Activated gamma-delta T cell treated with Interleukin-2 at 50 U/mL for 16 hours (primary cell): ENCODE results near the gene ST6GALNAC3.

ENCODE experiments used
- DNase-seq: peaks from one replicate; pipeline ENCODE4 v3.0.0-alpha.2; 2020

Gene ST6GALNAC3

DNA sequence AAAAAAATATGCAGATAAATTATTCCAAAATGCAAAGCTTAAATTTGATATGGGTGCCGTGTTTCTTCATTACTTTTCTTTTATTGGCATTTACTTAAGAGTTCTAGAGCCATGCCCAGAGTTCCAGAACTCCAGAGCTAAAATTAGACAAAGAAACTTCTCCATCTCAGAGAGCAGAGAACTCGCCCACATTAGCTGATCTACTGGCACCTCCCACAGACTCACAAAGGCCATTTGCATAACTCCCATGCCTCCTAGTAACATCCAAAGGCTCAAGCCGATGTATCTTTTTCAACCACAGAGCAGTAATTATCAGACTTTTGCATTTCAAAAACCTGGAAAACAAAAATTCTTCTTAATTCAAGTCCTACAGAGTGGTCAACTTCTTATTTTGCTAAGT lies 468.9 kb downstream of the ST6GALNAC3 start:
- DNase-seq: no peak

DNA sequence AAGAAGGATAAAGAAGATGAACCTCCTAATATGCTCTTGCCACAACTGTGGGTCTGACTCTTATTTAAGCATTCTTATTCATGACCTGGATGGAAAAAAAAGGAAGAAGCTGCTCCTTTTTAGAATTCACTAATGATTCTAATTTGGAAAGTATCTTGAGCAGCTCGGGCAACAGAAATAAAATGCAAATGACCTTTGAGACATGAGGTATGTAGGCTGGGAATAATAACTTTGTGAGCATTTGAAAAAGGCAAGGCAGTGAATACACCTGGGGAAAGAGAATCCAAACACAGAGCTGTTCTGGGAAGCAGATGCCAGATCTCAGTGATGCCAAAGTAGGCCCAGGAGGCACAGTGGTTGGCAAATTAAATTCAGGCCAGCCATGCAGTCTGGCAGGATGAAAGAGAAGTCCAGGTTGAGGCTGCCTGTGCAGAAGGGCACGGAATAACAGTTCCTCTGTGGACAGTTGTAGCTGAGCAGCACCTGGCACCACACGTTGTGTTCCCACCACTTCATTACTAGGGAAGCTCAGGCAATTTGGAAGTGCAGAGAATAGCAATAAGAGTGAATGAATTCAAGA lies 471.9 kb downstream of the ST6GALNAC3 start:
- no peak for DNase-seq

DNA sequence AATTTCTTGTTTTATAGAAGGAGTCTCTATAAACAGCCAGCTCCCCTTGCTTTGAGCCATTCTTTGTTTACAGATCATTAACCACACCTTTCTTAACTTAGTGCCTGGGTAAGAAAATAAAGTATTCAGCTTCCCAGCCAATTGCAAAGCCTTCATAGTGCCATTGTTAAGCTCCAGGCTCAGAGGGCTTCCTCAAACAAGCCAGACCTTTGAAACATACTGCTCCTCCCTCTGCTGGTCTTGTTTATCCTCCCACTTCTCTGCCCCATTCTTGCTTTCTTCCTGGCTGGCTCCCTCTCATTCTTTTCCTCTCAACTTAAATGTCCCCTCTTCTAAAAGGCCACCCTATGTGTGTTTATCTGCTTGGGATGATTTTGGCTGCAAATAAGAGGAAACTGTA lies 473.4 kb downstream of the ST6GALNAC3 start:
- no peak for DNase-seq

DNA sequence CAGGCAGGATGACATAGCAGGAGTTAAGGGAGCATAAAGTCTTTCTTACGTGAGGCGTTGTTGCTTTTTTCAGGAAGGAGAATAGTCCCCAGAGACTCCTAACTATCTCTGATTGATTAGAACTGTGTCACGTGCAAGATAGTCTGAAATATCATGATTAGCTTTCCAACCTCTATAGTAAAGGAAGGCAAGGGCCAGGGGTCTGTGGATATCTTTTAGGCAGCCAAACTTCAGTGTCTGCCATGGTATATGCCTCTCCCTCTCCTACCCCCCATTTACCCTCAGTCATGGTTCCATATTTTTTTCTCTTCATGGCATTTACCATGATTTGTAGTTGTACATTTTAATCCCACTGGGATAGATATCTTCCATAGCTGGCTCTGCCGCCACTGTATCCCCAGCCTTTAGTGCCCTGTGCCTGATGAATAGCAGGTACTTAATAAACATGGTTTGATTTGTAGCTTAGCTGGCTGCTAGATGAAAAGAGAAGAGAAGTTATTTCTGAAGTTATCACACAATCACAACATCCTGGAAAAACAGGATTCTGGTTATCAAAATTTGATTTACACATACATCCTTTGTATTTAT lies 474.1 kb downstream of the ST6GALNAC3 start:
- no peak for DNase-seq

DNA sequence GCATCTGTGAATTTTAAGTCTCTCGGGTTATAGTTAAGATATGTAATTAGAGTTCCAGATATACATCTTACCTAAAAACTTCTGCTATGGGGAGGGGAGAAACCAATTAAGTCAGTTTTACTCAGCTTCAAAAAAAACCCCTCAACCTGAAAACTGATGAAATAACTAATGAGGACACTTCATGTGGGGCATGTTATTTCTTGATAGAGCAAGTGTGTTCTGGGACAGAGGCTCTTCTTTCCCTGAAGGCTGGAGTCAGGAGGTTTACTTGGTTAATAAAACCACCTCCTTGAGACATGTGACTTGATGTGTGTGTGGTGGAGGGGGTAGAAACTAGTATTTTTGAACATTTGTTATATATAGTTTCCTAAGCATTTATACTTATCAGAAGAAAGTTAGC lies 479.7 kb downstream of the ST6GALNAC3 start:
- no peak for DNase-seq

DNA sequence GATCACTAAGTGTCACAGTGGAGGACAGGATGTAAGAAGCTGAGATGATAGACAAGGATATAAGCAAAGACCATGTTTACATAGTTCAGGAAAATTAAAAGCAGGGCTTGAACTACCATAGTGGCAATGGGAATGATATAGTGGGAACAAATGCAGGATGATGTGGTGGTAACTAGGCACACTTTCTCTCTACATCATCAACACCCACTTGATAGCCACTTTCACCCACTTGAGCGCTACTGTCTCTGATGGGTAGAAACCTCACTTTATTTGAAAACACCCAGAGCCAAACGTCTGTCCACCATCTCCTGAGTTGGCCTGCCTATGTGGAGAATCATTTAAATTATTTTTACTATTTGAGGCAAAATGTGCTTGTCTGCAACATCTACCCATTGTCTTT lies 487.7 kb downstream of the ST6GALNAC3 start:
- DNase-seq: no peak

DNA sequence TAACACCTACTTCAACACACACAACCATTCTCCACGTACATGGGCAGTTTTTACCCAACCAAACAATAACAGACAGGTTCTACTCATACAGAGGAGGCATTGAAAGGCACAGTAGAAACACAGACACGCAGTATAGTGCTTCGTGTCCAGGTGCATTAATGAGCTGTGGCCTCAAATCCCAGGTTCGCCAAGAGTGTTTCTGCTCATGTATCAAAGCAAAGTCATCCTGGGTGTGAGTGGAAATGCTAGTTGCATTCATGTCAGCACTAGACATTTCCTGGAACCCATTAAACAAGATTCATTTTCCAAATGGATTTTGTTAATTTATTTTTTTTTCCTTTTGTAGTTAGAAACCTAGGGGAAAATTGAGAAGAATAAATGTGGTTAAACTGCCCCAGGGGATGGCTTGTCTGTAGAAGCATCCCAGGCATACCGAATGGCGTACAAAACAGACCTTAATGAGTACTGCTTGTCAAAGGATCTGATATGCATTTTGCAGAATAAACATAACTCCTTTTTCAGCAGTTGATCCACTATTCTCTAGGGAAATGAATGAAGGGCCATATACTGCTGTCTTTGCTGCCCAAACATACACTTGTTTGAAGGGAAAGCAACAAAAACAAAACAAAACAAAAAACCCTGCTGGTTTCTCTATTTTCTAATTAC lies 494.2 kb downstream of the ST6GALNAC3 start:
- DNase-seq: no peak

DNA sequence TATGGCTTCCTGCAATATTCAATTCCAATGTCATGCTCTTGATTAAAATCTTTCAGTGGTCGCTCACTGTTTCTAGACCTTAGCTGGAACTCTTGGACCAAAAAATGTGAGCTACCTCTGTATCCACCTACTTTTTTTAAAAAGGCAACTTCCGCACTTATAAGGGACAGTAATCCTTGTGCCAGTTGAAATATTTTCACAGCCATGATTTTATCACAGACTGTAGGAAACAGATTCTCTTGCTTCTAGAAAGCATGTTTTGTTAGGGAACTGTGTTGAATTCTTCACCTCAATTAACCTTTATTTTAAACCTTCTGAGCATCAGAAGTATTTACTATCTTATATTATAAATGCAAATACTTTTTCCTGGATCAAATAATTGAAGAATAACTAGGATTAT lies 496.7 kb downstream of the ST6GALNAC3 start:
- DNase-seq: no peak

DNA sequence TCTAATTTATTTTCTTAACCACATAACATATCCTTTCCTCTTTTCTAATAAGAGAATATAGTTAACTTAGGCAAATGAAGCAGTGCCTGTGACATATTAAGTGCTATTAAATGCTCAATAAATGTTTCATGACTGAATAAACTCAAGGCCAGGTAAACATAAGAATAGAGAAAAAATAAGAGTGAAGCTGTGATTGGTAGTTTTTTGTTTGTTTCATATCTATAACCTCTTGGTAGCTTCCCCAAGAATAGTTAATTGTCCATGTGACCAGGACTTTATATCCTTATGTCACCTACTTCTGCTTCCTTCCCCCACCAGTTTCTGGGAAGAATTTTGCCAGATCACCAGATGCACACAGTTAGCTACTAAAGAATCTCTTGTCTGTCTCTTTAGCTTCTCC lies 497.7 kb downstream of the ST6GALNAC3 start:
- no peak for DNase-seq

DNA sequence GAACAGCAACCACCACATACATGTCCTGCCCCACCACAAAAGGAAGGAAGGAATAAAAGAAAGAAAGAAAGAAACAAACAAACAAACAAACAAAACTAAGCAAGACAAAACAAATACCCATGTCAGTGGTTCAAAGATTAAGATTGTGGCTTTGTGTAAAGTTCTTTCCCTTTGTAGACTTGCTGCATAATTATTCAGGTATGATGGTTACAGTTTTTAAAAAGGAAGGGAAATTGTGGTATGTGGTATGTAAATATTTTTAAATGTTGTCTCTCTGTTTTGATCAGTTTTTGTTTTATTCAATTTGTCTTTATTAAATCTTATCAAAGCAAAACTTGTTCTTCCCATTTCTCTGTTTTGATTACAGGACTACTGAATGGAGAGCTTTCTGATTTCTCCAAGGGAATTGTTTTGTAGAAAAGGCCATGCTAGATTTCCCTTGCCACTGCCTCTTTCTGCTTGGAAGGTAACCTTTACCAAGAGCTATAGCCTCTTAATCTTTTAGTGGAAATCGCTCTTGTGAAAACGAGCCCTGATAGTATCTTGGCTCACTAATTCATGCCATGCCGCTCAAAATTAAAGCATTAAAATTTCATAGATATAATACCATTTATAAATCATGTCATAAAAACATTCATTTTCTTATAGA lies 502.5 kb downstream of the ST6GALNAC3 start:
- DNase-seq: no peak

DNA sequence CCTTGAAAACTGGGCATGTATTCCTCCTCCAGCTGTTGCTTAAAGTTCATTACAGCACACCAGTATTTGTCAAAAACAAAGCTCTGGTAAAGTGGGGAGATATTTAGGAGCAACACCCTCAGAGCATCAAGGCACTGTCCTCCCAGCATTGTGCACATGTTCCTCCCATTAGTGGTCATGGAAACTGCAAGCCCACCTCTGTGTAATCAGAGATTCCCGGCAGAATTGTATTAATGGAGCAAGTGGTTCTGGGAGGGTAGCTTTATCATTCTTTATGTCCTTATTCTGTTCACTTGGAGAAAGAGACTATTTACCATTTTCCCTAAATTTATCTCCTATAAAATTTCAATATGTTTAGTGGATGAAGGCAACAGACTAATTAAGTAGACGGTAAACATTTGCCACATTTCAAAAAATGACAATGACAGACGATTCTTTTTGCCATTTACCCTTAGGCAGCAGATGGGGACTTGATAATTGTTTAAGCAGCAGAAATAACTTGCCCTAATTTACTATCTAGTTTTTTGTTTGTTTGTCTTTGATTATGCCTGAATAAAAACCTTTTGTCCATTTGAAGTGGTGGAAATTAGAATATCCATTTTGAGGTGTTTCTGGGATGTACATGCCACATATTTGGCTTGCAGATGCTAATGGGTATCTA lies 503.1 kb downstream of the ST6GALNAC3 start:
- DNase-seq: no peak

DNA sequence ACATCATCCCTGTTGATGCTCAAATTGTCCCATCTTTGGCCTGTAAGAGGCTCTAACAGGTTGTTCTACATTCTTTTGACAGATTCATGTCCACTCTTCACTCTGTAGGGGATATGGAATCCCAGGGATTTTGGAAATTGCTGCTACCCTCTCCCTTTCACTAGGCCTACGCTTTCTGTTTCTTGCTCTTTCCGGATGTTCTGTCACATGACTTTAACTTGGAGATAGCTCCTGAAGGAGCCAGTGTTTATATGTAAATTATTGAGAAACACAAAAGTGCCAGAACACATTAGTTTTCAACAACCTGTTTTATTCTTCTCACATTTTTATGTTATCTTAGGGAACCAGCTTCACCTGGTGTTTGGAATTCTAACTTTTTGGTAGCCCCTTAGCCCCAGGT lies 505.7 kb downstream of the ST6GALNAC3 start:
- no peak for DNase-seq

DNA sequence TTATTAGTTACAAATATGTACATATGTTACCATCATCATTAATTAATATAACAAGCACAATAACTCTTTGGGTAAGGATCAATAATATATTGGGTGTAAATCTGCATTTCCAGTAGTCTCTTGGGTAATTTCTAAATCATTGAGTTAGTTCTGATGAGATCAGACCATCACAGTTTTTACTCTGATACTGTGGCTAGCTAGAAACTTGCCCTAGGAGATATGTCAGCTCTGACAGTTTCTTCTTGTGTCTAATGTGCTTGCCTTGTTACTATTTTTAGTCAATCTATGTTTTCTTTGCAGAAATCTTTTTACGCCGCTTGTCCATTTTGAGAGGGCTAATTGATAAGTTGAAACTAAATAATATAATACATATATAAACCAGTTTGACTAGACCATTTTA lies 507.2 kb downstream of the ST6GALNAC3 start:
- DNase-seq: no peak

DNA sequence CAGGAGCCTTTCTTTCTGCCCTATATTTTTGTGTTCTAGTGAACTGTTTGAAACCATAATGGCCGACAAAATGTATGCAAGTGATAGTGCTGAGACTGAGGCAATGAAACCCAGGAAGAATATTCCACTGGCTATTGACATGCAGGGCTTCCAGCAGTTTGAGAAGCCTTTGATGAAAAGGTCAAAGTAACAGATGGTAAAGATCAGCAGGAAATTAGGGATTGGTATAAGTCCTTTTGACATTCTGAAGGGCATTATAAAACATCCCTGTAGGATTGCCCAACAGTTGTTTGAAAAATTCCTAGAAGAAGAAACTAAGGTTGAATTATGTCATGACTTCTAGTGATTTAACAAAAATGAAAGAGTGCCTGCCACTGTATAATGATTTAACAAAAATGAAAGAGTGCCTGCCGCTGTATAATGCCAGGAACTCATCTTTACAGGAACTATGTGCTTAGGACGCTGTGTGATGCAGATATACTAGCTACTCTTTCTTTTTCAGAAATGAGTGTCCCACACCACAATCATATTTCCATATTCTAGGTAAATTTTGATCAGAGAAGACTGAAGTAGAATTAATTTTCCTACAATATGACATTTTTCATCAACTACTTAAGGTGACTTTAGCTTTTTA lies 508.8 kb downstream of the ST6GALNAC3 start:
- DNase-seq: no peak

DNA sequence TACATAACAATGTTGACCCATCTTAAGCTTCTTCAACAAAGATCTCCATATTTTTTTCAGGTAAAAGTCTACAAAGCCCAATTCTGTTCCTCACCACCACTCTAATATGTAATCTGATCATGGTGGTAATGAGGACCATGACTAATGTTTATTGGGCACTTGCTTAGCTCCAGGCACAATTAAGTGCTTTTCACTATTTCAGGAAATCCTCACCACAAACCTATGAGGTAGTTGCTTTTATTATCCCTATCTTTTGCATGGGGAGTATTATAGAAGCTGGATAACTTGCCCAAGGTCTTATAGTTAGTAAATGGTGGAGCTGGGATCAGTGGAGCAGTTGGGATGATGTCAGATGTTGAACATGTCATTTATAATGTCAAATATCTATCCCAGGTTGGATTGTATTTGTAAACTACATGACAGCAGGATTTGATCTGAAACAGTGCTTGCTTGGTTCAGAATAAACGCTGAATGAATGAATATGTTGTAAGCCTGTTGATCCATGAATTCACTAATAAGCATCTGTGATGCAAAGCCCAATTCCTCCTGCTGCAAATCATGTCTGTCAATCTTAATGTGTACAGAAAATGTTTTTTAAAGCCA lies 509.4 kb downstream of the ST6GALNAC3 start:
- no peak for DNase-seq

DNA sequence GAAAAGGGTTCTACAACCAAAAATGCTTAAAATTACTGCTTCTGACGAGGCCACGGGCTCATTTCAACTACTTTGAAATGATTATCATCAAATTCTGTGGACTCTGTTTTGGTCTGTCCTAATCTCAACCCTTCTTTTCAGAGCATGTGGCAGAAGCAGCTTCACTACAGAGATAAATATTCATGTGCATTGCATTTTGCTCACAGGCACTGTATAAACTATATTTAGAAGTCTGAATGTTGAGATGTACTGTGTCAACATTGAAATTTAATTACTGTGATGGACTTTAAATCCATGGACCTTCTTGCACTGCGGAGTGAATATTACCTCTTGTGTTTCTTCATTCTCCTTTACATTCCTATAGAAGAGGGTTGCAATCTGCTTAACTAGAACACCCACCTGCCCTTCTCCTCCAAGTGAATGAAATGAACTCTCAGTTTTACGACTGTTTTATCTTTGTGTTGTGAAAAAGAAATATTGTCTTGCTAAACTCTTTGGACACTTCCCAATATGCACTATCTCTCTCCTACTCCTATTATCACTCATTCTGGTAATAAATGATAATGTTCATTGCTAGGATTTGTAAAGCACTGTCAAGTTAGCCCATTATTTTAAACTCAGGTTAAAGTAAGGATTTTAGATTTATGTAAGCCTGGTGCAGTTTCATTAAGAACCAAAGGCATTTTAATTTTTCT lies 511.6 kb downstream of the ST6GALNAC3 start:
- DNase-seq: no peak

DNA sequence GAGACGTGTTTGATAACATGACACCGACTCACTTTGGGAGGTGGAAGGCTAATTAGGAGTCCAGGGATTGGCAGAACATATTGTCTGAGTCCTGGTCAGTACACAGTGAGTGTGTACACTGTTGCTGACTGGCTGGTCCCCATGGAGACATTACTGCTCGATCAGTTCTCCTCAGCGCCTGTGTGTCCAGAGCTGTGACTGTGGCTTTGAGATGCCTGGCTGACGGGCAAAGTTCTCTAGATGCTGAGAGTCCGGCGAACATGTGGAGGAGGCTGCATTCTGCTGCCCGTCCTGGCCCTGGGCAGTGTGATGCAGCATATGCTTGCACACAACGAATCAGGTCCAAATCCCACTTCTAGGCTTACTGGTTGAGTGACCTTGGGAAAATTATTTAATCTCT lies 512.7 kb downstream of the ST6GALNAC3 start:
- no peak for DNase-seq

DNA sequence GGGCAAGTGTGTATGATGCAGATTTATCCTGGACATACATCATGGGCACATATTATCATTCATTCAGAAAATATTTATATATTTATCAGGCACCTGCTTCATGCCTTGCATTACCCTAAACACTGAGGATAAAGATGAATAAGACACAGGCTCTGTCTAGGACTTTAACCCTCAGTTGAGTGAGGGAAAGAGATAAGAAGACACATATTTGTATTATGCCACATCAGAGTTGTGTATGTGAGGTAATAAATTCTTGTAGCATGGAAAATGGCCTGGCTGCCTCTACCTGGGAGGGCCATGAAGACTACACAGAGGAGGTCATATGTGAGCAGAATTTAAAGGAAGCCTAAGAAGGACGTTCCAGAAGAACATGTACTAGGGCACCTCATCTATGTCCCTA lies 516.9 kb downstream of the ST6GALNAC3 start:
- no peak for DNase-seq

DNA sequence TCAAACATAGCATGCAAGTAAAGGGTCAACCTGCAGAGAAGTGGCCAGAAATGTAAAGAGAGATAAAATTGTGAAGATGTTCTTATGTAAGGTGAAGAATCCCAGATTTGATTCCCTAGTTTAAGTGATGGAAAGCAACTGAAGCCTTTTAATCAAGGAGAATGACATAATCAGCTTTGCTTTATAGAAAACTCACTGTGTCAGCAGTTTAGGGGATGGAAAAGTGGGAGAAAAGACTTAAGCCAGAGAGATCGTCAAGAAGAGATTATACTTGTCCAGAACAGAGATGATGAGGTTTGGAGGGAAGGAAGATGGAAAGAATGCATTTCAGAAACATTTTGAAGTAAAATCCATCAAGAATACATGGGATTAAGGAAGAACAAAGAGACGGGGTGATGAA lies 517.4 kb downstream of the ST6GALNAC3 start:
- DNase-seq: no peak

DNA sequence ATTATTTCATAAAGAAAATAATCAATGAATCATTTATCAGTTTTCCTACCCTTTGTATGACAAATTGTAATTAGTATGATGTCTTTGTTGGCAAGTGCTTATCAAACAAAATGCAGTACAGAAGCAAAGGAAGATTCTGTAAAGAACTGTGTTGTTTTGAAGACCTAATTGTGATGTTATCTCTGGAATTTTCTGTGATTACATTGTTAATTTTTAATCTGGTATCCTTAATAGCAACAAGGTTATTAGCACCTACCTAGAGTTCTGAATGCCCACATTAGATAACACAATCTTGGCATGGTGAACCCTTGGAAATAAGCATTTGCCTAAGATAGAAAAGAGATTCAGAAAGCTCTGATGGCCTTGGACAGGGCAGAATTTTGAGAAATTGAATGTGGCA lies 518.6 kb downstream of the ST6GALNAC3 start:
- DNase-seq: no peak

DNA sequence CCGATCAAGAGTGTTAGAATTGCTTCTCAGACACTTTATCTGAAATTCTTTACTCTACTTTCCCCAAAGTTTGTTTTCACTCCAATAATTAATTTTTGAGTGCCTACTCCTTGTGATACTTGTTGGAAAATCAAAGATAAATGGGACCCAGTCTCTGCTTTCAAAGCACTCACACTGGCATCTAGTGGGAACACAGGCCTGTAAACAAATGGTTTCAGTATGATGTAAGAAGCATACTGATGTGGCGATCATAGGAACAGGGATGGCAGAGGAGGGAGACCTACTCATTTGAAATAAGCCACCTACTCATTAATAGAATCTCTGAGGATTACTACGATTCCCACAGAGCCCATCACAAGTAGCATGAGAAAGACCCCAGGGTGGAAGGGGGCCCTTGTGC lies 519.1 kb downstream of the ST6GALNAC3 start:
- no peak for DNase-seq

DNA sequence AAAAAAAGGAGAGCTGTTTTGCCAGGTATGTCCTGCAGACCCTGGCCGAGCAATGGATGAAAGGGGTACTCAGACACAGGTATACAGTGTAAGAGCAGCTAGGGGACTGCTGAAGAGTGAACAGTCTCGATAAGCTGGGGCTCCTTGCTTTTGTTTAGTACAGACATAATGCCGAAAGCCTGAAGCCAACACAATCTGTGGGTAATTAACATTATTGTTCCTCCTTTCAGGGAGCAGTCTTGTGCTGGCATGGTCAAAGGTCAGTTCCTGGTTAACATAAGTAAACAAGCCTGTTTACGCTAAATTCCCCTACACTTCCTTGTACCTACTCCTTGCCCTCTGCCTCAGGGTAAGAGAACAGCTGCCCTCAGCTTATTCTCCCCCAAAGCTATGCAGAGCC lies 520.5 kb downstream of the ST6GALNAC3 start:
- DNase-seq: no peak
